ENCODE results near the gene CYSTM1. TPM values are rescaled to one million over a fixed set of nuclear protein-coding genes. Genes with fewer than 3 reads are reported as not detected.

The CYSTM1 gene
- total RNA-seq, 2 donors from 2014 or later, result 37.0 to 51.7 TPM

GRCh38 chr5:140165923-140166270, 9.1 kb upstream of the CYSTM1 start:
- no peak overlapping the region for H3K27ac ChIP-seq
- TF ChIP-seq POLR2A (IDR thresholded peaks at IDR 0.05) (no peak), POLR2AphosphoS5 (IDR thresholded peaks at IDR 0.05) (no peak)
- TF ChIP-seq, protein P1, sequence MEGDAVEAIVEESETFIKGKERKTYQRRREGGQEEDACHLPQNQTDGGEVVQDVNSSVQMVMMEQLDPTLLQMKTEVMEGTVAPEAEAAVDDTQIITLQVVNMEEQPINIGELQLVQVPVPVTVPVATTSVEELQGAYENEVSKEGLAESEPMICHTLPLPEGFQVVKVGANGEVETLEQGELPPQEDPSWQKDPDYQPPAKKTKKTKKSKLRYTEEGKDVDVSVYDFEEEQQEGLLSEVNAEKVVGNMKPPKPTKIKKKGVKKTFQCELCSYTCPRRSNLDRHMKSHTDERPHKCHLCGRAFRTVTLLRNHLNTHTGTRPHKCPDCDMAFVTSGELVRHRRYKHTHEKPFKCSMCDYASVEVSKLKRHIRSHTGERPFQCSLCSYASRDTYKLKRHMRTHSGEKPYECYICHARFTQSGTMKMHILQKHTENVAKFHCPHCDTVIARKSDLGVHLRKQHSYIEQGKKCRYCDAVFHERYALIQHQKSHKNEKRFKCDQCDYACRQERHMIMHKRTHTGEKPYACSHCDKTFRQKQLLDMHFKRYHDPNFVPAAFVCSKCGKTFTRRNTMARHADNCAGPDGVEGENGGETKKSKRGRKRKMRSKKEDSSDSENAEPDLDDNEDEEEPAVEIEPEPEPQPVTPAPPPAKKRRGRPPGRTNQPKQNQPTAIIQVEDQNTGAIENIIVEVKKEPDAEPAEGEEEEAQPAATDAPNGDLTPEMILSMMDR (IDR thresholded peaks at IDR 0.05), result no peak
- no peaks in the 10 kb centered on the region for H3K36me3 ChIP-seq
- H3K4me1 ChIP-seq (replicated peaks), result no peaks in the 10 kb centered on the region
- DNase-seq (ENCODE audit: low spot score), result no peak
- H3K4me3 ChIP-seq, result no peak overlapping the region
- WGBS, result 57% methylated on average over 4 of the region's 4 CpGs
- intact Hi-C loops (cut with DNase I), result no loop called here
- H3K9me3 ChIP-seq, result no peaks in the 10 kb centered on the region
- no peaks in the 10 kb centered on the region for H3K27me3 ChIP-seq (replicated peaks; ENCODE audit: insufficient read depth)

- Histone ChIP-seq H3K27me3 (replicated peaks; ENCODE audit: insufficient read depth) (no peaks in the 10 kb centered on the region), H3K27ac (no peak overlapping the region), H3K36me3 (no peaks in the 10 kb centered on the region), H3K4me1 (replicated peaks) (no peaks in the 10 kb centered on the region), H3K4me3 (no peak overlapping the region), H3K9me3 (no peaks in the 10 kb centered on the region)
- no peak for TF ChIP-seq POLR2AphosphoS5 (IDR thresholded peaks at IDR 0.05)
- no peak for TF ChIP-seq POLR2A (IDR thresholded peaks at IDR 0.05)
- TF ChIP-seq, protein P1 (IDR thresholded peaks at IDR 0.05), result no peak
- intact Hi-C loops (cut with DNase I), result no loop called here
- no peak for DNase-seq (ENCODE audit: low spot score)
Observed at GRCh38 chr5:140166911-140167310, 8.1 kb upstream of the CYSTM1 start.

GRCh38 chr5:140168371-140168770, 6.6 kb upstream of the CYSTM1 start:
- intact Hi-C loops (cut with DNase I), result no loop called here
- Histone ChIP-seq H3K27ac (no peak overlapping the region), H3K4me1 (replicated peaks) (no peaks in the 10 kb centered on the region), H3K4me3 (no peak overlapping the region), H3K9me3 (no peaks in the 10 kb centered on the region), H3K36me3 (no peaks in the 10 kb centered on the region), H3K27me3 (replicated peaks; ENCODE audit: insufficient read depth) (no peaks in the 10 kb centered on the region)
- TF ChIP-seq POLR2A (IDR thresholded peaks at IDR 0.05), result no peak
- TF ChIP-seq, protein P1 (IDR thresholded peaks at IDR 0.05), result no peak
- TF ChIP-seq POLR2AphosphoS5 (IDR thresholded peaks at IDR 0.05), result no peak
- 97% methylated on average over 2 of the region's 2 CpGs for WGBS
- no peak for DNase-seq (ENCODE audit: low spot score)

DNA sequence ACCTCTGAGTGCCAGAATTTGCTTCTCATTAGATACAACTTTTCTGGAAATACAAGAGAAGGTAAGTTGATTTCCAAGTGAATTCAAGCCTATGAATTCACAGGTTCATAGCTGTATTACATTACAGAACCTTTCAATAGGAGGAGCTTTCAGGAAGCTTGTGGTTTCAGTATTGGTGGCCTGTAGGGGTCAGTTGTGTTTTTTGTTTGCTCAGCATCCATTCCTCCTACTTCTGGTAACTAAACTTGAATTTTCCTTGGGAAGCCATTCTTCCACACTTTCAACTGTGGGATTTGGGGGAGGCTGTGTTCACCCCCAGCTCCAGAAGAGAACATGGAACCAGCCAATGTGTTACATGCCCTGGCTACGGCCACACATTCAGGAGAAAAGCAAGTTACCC, 5.6 kb upstream of the CYSTM1 start:
- no peaks in the 10 kb centered on the region for H3K27me3 ChIP-seq (replicated peaks; ENCODE audit: insufficient read depth)
- DNase-seq (ENCODE audit: low spot score), result no peak
- H3K9me3 ChIP-seq, result no peaks in the 10 kb centered on the region
- H3K4me1 ChIP-seq (replicated peaks), result no peaks in the 10 kb centered on the region
- WGBS, result 89% methylated on average over 1 of the region's 1 CpG
- H3K27ac ChIP-seq, result no peak overlapping the region
- intact Hi-C loops (cut with DNase I), result no loop called here
- TF ChIP-seq POLR2A (IDR thresholded peaks at IDR 0.05), result no peak
- TF ChIP-seq POLR2AphosphoS5 (IDR thresholded peaks at IDR 0.05), result no peak
- TF ChIP-seq, protein P1 (IDR thresholded peaks at IDR 0.05), result no peak
- no peak overlapping the region for H3K4me3 ChIP-seq
- no peaks in the 10 kb centered on the region for H3K36me3 ChIP-seq

DNA sequence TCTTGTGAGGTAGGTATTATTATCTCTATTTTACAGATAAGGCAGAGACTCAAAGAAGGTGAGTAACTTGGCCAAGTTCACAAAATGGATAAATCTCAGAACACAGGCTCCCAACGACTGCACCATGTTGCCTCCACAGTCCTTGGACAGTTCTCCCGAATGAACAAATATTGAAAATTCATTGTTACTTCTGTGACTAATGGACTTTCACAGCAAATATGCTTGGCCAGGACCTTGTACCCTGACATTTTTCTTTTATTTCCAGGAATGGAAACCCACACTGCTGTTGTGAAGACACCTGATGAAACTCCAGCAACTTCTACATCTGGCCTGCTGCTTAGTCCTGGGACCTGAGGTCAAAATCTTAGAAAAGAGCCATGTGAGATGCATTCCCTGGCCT, 2.5 kb upstream of the CYSTM1 start:
- no peaks in the 10 kb centered on the region for H3K4me1 ChIP-seq (replicated peaks)
- H3K27ac ChIP-seq, result no peak overlapping the region
- H3K4me3 ChIP-seq, result no peak overlapping the region
- intact Hi-C loops (cut with DNase I), result loop anchor here (10.0 kb wide), 1 partner anchor 62 kb away; no protein-coding TSS in a partner anchor
- H3K36me3 ChIP-seq, result no peaks in the 10 kb centered on the region
- WGBS, result 31% methylated on average over 2 of the region's 2 CpGs
- DNase-seq (ENCODE audit: low spot score), result no peak
- no peaks in the 10 kb centered on the region for H3K27me3 ChIP-seq (replicated peaks; ENCODE audit: insufficient read depth)
- no peaks in the 10 kb centered on the region for H3K9me3 ChIP-seq
- TF ChIP-seq, protein P1 (IDR thresholded peaks at IDR 0.05), result no peak
- no peak for TF ChIP-seq POLR2A (IDR thresholded peaks at IDR 0.05)
